ENCODE results near the gene ERG28.

DNA sequence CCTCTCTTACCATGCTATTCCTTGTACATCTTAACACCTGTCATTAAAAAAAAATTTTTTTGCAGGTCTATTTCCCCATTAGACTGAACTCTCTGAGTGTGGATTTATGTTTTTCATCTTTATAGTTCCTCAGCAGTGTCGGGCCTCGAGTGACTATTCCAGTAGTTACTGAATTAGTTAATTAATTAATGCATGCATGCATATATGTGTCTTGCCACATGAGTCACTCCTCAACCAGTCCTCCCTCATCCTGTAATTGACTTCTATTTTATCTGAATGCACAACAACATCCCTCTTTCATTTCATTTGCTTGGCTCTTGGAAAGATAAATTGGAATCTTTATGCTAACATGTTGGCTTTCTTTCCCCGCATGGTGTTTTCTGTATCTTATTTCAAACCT is 35.6 kb downstream of the ERG28 start:
- TF ChIP-seq, protein P1, sequence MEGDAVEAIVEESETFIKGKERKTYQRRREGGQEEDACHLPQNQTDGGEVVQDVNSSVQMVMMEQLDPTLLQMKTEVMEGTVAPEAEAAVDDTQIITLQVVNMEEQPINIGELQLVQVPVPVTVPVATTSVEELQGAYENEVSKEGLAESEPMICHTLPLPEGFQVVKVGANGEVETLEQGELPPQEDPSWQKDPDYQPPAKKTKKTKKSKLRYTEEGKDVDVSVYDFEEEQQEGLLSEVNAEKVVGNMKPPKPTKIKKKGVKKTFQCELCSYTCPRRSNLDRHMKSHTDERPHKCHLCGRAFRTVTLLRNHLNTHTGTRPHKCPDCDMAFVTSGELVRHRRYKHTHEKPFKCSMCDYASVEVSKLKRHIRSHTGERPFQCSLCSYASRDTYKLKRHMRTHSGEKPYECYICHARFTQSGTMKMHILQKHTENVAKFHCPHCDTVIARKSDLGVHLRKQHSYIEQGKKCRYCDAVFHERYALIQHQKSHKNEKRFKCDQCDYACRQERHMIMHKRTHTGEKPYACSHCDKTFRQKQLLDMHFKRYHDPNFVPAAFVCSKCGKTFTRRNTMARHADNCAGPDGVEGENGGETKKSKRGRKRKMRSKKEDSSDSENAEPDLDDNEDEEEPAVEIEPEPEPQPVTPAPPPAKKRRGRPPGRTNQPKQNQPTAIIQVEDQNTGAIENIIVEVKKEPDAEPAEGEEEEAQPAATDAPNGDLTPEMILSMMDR (IDR thresholded peaks at IDR 0.05 in 2 of 3, conservative IDR thresholded peaks at IDR 0.05 in 1 of 3; ENCODE audit: control insufficient read depth in 2 of 3, extremely low read depth in 1 of 3, insufficient read depth in 1 of 3, low read depth in 3 of 3, low read length in 3 of 3): no peak
- TF ChIP-seq MYC (IDR thresholded peaks at IDR 0.05; ENCODE audit: insufficient read depth, insufficient read length, insufficient replicate concordance, low read length, severe bottlenecking): no peak
- no peak for TF ChIP-seq EP300 (IDR thresholded peaks at IDR 0.05; ENCODE audit: borderline replicate concordance in 1 of 2, control insufficient read depth in 1 of 2, low read depth in 2 of 2, low read length in 2 of 2)
- TF ChIP-seq, protein P2, sequence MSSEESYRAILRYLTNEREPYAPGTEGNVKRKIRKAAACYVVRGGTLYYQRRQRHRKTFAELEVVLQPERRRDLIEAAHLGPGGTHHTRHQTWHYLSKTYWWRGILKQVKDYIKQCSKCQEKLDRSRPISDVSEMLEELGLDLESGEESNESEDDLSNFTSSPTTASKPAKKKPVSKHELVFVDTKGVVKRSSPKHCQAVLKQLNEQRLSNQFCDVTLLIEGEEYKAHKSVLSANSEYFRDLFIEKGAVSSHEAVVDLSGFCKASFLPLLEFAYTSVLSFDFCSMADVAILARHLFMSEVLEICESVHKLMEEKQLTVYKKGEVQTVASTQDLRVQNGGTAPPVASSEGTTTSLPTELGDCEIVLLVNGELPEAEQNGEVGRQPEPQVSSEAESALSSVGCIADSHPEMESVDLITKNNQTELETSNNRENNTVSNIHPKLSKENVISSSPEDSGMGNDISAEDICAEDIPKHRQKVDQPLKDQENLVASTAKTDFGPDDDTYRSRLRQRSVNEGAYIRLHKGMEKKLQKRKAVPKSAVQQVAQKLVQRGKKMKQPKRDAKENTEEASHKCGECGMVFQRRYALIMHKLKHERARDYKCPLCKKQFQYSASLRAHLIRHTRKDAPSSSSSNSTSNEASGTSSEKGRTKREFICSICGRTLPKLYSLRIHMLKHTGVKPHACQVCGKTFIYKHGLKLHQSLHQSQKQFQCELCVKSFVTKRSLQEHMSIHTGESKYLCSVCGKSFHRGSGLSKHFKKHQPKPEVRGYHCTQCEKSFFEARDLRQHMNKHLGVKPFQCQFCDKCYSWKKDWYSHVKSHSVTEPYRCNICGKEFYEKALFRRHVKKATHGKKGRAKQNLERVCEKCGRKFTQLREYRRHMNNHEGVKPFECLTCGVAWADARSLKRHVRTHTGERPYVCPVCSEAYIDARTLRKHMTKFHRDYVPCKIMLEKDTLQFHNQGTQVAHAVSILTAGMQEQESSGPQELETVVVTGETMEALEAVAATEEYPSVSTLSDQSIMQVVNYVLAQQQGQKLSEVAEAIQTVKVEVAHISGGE (CRISPR knock-in tag; IDR thresholded peaks at IDR 0.05): no peak
- TF ChIP-seq TCF12 (IDR thresholded peaks at IDR 0.05; ENCODE audit: low read depth, low read length): no peak
- no peak for TF ChIP-seq SP1 (IDR thresholded peaks at IDR 0.05; ENCODE audit: low read depth, low read length)
- TF ChIP-seq NFYB (IDR thresholded peaks at IDR 0.05; ENCODE audit: insufficient read depth, low read depth, low read length): no peak
- TF ChIP-seq ATF7 (IDR thresholded peaks at IDR 0.05; ENCODE audit: low read depth): no peak
- no peak for TF ChIP-seq JUND (IDR thresholded peaks at IDR 0.05; ENCODE audit: low read depth, low read length)
- no peak for TF ChIP-seq ZZZ3 (IDR thresholded peaks at IDR 0.05; ENCODE audit: control insufficient read depth, insufficient read length, low read depth)
- TF ChIP-seq SMC3 (IDR thresholded peaks at IDR 0.05; ENCODE audit: borderline replicate concordance, low read length): no peak

Measured in GM12878 (cell line).